ENCODE data around the gene FAAH. TPM values are rescaled to one million over a fixed set of nuclear protein-coding genes. Genes with fewer than 3 reads are reported as not detected.
A peak's percentile ranks its signal among the peaks of the same experiment; 100 is the strongest.

The FAAH gene
- total RNA-seq, 1 donor from 2014 or later, result 14.1 TPM

- TF ChIP-seq CTCF (IDR thresholded peaks at IDR 0.05), result no peak
- H3K4me3 Mint-ChIP-seq (ENCODE audit: unreplicated experiment), result no peak overlapping the region
- no peak overlapping the region for H3K27ac Mint-ChIP-seq (ENCODE audit: unreplicated experiment)
- peaks cover 6% of the 10 kb centered on the region for H3K36me3 Mint-ChIP-seq (ENCODE audit: low read depth)
- H3K4me1 Mint-ChIP-seq (ENCODE audit: low read depth), result peaks cover 8% of the 10 kb centered on the region
- H3K27me3 Mint-ChIP-seq (ENCODE audit: low read depth), result no peaks in the 10 kb centered on the region
- no peak for DNase-seq (ENCODE audit: low spot score)
- no peaks in the 10 kb centered on the region for H3K9me3 Mint-ChIP-seq (ENCODE audit: low read depth)
These were observed 14.9 kb downstream of the FAAH start for GRCh38 chr1:46409063-46409372.

- peaks cover 11% of the 10 kb centered on the region for H3K36me3 Mint-ChIP-seq (ENCODE audit: low read depth)
- DNase-seq (ENCODE audit: low spot score), result no peak
These were observed 16.3 kb downstream of the FAAH start for GRCh38 chr1:46410156-46411009.

GRCh38 chr1:46411010-46411405 lies 16.9 kb downstream of the FAAH start:
- Mint-ChIP-seq H3K4me3 (ENCODE audit: unreplicated experiment) (no peak overlapping the region), H3K36me3 (ENCODE audit: low read depth) (peaks cover 14% of the 10 kb centered on the region), H3K9me3 (ENCODE audit: low read depth) (no peaks in the 10 kb centered on the region), H3K27me3 (ENCODE audit: low read depth) (no peaks in the 10 kb centered on the region), H3K27ac (ENCODE audit: unreplicated experiment) (no peak overlapping the region), H3K4me1 (ENCODE audit: low read depth) (peaks cover 8% of the 10 kb centered on the region)
- no peak for DNase-seq (ENCODE audit: low spot score)
- TF ChIP-seq CTCF (IDR thresholded peaks at IDR 0.05), result no peak

More at GRCh38 chr1:46410156-46411009, 16.3 kb downstream of the FAAH start:
- Mint-ChIP-seq H3K27ac (ENCODE audit: unreplicated experiment) (no peak overlapping the region), H3K4me1 (ENCODE audit: low read depth) (peaks cover 8% of the 10 kb centered on the region), H3K4me3 (ENCODE audit: unreplicated experiment) (no peak overlapping the region), H3K27me3 (ENCODE audit: low read depth) (no peaks in the 10 kb centered on the region), H3K9me3 (ENCODE audit: low read depth) (no peaks in the 10 kb centered on the region)
- TF ChIP-seq CTCF (IDR thresholded peaks at IDR 0.05), result no peak

GRCh38 chr1:46411601-46412341 lies 17.7 kb downstream of the FAAH start:
- Mint-ChIP-seq H3K4me3 (ENCODE audit: unreplicated experiment) (no peak overlapping the region), H3K27me3 (ENCODE audit: low read depth) (no peaks in the 10 kb centered on the region), H3K4me1 (ENCODE audit: low read depth) (peaks cover 5% of the 10 kb centered on the region), H3K9me3 (ENCODE audit: low read depth) (no peaks in the 10 kb centered on the region), H3K36me3 (ENCODE audit: low read depth) (peaks cover 14% of the 10 kb centered on the region), H3K27ac (ENCODE audit: unreplicated experiment) (no peak overlapping the region)
- peak; percentile 69 for TF ChIP-seq CTCF (IDR thresholded peaks at IDR 0.05)
- DNase-seq (ENCODE audit: low spot score), result no peak

GRCh38 chr1:46412893-46413595 lies 18.9 kb downstream of the FAAH start:
- no peaks in the 10 kb centered on the region for H3K9me3 Mint-ChIP-seq (ENCODE audit: low read depth)
- DNase-seq (ENCODE audit: low spot score), result no peak
- H3K4me3 Mint-ChIP-seq (ENCODE audit: unreplicated experiment), result no peak overlapping the region
- no peak overlapping the region for H3K27ac Mint-ChIP-seq (ENCODE audit: unreplicated experiment)
- no peaks in the 10 kb centered on the region for H3K27me3 Mint-ChIP-seq (ENCODE audit: low read depth)
- no peak for TF ChIP-seq CTCF (IDR thresholded peaks at IDR 0.05)
- H3K36me3 Mint-ChIP-seq (ENCODE audit: low read depth), result peaks cover 14% of the 10 kb centered on the region
- peaks cover 2% of the 10 kb centered on the region for H3K4me1 Mint-ChIP-seq (ENCODE audit: low read depth)
